ENCODE measurements around the gene PLXNA4.

The PLXNA4 gene

DNA sequence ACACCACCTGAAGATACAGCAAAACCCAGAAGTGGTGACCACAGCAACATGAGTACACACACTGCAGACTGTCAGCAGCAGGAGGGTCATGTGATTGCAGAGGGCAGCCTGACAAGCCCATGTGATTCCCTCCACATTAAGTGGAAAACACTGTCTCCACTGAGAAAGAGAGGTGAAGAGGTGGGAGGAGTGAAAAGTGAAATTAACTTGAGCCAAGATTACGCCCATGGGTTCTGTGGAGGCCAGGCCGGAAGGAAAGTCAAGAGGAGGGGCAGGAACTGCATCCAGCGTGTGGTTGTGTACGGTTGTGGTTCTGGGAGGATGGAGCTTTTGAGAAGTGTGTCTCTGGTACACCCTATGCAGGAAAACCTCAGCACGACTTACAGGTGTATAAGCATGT lies 138.5 kb downstream of the PLXNA4 start:
- DNase-seq (ENCODE audit: low read depth, low spot score), result no peak

DNA sequence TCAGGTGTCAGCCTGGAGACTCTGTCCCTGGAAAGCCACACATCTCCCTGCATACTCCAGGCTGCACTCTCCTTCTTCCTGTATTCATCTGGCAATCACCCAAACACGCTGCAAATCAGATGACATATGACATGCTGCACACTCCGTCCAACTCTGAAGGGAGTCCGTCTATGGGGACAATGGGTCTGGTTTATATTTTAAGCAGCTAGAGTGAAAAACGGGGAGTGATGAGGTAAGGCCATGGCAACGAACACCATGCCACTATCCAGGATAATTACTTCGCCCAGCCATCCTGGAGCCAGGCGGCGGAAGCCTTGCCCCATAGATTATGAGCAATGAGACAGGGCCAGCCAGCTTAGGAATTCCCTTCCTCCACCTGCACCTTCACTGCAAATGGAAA lies 140.1 kb downstream of the PLXNA4 start:
- DNase-seq (ENCODE audit: low read depth, low spot score), result no peak

GRCh38 chr7:132435016-132435990 lies 141.0 kb downstream of the PLXNA4 start:
- DNase-seq (ENCODE audit: low read depth, low spot score), result no peak

DNA sequence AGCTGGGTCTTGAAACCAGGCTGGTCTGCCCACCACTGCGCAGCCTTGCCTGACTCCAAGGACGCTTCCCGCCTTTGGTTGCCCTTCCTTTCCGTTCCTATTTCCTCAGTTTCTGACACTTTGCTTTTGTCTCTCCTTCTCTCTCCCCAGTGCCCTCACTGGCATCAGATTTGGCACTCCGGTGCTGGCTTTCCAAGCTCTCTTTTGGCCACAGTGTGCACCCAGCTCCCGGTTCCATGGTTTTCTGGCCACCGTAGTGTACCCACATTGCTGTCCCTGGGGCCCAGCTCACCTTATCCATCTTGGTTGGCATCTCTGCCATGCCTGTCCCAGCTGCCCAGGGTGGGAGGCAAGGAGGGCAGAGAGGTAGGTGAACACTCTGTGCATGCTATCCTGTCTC lies 142.2 kb downstream of the PLXNA4 start:
- no peak for DNase-seq (ENCODE audit: low read depth, low spot score)

DNA sequence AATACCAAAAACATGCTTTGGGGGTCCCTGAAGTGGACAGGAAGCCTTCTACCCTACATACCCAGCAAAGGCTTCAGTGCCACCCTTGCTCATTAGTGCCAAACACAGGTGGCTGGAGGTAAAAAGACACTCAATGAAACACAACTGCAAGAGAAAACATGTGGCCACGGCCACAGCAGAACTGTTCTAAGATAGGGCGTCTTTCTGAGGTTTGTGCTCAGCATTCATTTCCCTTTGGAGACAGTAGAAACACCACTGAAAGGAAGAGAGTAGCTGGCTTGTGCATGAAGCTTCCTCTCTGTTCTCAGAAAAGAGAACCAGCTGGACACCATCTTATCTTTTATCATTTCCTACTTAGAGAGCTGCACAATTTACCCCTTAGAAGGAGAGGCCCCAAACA lies 143.0 kb downstream of the PLXNA4 start:
- DNase-seq (ENCODE audit: low read depth, low spot score), result no peak

GRCh38 chr7:132430861-132431822 lies 145.1 kb downstream of the PLXNA4 start:
- DNase-seq (ENCODE audit: low read depth, low spot score), result no peak

DNA sequence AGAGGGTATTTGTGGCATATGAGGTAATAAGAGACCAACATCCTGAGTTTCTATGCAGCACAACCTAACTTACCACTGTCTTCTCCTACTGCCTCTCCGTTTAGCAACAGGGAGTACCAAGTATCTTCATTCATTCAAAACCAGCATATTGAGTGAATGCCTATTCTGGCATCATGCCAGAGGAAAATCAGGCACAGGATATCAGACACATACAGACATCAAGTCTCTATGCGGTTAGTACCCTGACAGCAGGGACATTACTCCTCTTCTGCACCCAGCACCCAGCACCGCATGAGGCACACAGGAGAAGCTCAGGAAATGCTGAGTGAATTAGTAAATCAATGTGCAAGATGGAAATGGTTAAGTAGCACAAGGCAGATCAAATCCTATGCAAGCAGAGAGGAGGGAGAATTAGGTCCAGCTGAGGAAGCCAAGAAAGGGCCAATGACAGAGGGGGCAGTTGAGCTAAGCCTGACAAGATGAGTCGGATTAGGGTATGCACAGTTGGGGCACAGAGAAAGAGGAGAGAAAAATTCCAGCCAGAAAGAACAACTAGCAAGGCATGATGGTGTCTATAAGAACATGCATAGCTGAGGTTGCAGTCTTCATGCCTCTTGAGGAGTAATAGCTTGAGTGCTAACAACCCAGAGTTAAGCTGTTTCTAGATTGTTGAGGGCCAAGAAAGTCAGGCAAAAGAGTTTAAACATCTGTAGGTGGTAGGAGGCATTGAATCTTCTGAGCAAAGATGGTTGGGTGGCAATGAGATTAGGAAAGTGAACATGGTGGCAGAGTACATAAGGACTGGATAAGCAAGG lies 146.0 kb downstream of the PLXNA4 start:
- DNase-seq (ENCODE audit: low read depth, low spot score), result no peak

- DNase-seq (ENCODE audit: low read depth, low spot score), result no peak
Measured at GRCh38 chr7:132429181-132429580, 147.1 kb downstream of the PLXNA4 start.

DNA sequence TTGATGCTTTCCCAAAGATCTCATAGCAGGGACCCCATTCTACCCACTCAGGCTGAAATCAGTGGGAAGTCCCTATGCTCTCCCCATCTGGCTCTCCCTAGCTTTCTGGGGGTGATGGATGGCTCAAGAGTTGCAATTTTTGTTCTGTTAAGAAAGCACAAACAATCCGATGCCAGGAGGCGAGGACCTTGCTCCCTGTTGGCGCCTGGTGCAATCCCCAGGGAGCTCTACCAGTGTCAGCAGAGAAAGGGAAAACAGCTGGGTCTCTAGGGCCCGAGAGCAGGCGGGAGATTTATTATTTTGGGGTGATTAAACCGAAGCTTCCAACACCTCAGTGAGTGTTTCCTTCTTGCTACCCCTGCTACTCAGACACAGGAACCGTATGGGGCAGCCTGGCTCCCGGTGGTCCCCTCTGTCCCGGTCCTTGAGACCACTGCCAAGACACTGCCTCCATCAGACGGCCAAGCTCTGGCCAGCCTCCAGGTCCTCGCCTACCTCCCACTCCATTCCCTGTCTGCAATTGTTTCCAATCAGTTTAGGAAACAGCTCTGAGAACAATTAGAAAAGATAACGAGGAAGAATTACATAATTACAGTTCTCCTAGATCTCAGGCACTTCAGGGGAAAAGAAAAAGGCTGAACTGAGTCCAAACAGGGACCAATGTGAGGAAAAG lies 147.9 kb downstream of the PLXNA4 start:
- DNase-seq (ENCODE audit: low read depth, low spot score), result no peak

- no peak for DNase-seq (ENCODE audit: low read depth, low spot score)
Measured at GRCh38 chr7:132425942-132426341, 150.3 kb downstream of the PLXNA4 start.

GRCh38 chr7:132424821-132425724 lies 151.2 kb downstream of the PLXNA4 start:
- DNase-seq (ENCODE audit: low read depth, low spot score), result no peak

GRCh38 chr7:132424277-132424676 lies 152.0 kb downstream of the PLXNA4 start:
- DNase-seq (ENCODE audit: low read depth, low spot score), result no peak

- DNase-seq (ENCODE audit: low read depth, low spot score), result no peak
Measured at GRCh38 chr7:132423594-132424200, 152.6 kb downstream of the PLXNA4 start.

DNA sequence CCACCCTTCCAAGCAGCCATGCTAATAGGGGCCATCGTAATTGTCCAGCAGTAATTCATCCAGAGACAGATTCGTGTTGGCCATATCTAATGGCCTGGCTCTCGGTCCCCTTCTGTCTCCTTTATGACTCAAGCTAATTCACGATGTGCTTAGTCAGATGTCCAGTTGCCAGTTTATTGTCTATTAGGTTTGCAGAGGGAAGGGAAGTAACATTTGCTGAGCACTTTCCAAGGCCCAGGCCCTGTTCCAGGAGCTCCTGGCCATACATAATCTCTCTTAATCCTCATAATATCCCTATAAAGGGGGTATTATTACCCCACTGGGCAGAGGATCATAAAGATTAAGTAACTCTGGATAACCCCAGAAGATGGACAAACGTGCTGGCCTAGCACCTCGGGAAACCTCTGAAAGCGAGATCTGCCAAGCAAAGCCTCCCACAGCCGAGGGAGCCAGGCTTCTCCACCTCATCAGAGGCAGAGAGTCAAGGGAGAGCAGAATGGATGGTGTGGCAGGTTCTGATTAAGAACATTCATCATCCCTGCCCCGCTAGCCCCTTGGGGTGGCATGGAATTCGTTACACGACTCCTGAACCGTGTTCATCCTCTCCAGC lies 153.7 kb downstream of the PLXNA4 start:
- DNase-seq (ENCODE audit: low read depth, low spot score), result no peak

- no peak for DNase-seq (ENCODE audit: low read depth, low spot score)
Measured at GRCh38 chr7:132420527-132420926, 155.7 kb downstream of the PLXNA4 start.

- DNase-seq (ENCODE audit: low read depth, low spot score), result no peak
Measured at GRCh38 chr7:132419542-132419941, 156.7 kb downstream of the PLXNA4 start.

DNA sequence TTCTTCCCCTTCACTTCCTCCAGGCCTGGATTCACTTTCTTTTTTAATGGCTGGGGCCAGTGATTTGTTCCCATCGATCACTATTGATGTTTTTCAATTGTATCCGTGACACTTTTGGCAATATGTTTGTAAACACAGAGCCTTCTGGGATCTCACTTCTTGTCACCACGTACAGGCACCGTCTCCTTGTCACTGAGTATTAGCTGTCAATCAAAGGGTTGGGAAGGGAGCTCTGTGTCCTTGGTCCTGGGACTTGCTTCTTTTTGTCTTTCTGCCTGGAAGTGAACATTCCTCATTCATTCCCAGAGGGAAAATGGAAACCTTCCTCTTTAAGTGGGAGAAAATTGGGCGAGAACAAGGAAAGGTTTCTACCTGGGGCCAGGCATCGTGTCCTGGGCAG lies 157.4 kb downstream of the PLXNA4 start:
- no peak for DNase-seq (ENCODE audit: low read depth, low spot score)

- no peak for DNase-seq (ENCODE audit: low read depth, low spot score)
Measured at GRCh38 chr7:132417103-132417906, 159.0 kb downstream of the PLXNA4 start.
